ENCODE data around the gene LYRM1.

The LYRM1 gene

DNA sequence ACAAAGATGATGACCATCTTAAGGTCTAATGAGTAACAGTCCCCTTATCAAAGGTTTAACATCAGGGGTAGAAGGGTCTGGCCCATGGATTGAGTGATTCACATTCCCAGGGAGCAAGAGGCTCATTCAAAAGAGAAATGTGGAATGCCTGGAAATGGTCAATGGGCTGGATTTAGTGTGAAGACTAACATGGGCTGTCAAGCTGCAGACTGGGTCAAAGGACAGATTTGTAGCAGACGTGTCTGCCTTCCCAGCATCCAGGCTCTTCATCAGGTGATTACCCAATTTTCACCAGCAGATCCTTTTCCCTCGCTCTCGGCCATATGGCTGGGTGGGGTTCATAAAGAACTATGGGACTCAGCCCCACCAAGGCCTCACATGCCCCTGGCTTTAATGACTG is 27.2 kb upstream of the LYRM1 start:
- no peak for DNase-seq

DNA sequence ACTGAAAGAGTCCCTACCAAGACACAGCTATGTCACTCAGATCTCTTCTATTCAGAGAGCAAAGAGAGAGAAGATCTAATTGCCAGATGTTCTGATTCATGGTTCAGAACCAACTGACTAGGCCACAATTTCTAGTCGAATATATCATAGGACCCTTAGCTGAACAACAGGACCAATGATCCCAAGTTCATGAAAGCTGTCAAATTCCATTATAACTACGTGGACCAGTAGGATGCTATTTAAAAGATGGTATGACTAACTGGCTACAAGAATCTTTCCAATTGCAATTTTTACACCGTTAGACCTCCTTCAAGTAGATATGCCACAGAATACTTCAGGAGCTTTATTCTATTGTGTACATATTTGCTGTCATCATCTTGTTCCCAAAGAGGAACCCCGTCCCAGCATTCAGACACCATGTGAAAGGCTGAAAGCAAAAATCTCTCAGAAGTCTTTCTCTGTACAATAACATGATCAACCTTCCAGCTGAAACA is 26.4 kb upstream of the LYRM1 start:
- DNase-seq, result no peak

DNA sequence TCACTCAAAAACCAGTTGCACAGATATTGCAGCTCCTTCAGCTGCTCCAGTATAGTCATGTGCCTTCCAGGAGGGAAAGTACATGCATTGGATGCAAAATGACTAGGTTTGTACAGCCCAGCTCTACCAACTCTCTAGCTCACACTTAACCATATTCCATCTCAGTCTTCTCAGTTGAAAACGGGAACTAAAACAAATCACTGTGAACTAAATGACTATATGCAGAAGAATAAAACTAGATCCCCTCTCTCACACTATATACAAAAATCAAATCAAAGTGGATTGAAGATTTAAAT is 25.3 kb upstream of the LYRM1 start:
- DNase-seq, result no peak

DNA sequence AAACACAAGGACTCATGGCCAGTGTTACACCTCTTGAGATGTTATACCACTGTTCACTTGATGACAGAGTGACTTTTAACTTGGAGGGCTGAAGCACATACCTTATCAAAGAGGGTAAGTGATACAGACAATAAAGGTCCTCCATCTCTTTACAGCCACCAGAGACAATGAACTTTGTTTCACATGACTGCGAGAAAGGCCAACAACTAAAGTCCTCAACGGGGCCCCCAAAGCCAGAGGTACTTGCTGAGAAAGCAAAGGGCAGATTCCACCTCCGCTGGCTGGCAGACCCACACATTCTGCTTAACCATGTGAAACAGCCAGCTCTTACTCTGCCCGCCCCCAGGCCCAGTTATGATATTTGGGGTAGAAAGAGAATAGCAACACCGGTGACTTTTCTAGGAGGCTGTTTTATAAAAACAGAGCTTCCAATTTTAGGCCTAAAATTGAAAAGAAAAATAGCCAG is 21.9 kb upstream of the LYRM1 start:
- no peak for DNase-seq

DNA sequence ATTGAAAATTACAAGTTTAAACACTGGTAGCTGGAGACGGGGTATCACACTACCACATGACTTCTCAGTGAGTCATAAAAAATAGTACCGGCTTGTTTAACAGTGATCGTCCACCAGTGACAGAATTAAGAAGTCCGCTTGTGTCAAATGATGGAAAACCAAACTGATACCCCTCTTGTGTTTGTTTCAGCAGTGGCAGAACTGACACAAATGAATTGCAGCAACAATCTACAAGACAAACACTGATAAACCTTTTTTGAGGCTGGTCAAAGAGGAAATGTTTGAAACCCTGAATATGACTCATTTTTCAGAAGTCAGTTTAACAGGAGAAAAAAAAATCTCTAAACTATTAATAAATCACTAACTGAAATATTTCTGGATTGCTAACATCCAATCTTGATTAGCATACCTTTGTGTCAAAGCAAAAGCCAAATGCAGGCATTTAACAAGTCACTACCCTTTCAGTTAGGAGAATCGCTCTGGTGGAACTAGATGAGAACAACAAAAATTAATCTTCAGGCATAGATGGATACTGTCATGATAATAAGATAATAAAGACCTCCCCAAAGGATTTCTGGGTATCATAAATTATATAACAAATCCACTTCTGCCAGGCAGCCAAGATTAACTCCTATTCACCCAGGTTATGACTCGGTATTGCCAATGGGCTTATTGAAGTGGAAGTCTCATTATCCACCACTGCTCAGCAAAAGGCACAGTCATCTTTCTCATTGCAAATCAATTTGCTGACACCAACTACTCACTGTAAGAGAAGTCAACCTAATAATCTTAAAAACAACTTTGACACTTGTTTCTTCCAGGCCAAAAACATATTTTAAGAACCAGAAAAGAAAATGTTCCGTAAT is 21.2 kb upstream of the LYRM1 start:
- DNase-seq, result no peak

DNA sequence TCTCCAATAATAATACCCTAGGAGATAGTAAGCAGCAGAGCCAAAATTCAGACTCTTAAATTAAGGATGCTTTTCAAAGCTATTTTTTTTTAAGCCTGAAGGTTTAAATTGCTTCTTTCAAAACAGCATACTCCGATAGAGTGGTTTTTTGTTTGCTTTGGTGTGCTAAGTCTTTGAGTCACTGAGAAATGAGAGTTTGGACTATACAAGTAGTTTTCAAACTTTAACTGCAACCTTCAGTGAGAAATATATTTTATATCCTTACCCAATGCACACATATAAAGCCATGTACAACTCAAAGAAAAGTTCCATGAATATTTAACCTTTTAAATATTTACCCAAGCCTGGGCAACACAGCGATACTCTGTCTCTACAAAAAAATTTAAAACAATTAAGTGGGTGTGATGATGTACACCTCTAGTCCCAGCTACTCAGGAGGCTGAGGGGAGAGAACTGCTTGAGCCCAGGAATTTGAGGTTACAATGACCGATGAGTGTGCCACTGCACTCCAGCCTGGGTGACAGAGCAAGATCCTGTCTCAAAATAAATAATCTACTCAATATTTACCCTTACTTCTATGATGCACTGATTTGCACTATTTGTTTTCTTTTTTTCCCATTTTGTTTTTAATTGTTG is 19.6 kb upstream of the LYRM1 start:
- no peak for DNase-seq

DNA sequence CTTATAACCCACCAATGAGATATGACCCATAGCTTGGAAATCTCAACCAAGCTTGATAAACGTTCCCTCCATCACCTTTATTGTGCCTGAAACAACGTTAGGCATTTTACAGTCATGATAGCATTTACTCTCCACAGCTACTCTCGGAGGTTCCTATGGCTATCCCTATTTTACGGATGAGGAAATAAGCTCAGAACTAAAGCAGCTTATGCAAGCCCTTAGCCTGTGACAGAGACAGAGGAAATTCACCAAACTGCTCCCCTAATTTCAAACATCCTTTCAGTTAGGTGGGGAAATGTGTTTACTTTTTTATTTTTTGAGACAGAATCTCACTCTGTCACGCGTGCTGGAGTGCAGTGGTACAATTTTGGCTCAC is 19.1 kb upstream of the LYRM1 start:
- DNase-seq, result no peak

DNA sequence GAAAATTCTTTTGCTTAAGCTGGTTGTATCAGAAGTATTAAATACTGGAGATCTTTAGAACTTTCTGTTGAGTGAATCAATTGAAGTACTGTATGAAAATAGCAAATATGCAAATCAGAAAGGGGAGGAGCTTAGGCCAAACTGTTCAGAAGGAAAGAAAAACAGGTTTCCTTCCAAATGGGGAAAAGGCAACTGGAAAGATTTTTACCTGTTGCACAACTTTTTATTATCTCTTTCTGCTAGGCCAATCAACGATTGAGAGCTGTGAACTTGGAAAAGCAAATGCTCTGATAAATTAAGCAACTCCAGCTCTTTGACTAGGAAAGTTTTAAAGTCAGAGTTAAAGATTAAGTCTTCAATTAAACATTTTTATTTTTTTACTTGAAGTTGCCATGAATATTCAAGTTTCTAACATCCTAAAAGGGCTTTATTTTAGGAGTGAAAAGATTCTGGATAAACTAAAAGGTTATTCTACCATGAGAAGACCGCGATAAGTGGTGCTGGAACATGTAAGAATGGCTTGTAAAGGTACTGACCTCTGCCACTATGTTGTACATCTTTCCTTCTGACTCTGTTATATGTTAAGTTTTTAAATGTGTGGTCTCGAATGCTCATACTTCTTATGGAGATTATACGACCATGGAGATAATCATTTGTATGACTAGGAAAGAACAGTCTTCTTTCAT is 16.9 kb upstream of the LYRM1 start:
- DNase-seq, result no peak

DNA sequence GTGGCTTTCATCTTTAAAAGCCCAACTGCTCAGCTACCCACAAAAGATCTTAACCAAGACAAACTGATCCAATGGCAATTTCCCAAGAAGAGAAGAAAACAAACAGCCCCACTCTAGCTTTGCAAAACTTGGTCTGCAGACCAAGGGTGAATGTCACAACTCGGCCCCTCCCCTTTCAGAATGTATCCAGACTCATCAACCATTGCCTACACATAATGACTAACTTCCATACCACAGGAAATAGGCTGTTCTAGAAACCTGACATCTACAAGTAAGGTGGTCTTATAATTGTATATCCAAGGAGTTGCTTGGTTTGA is 16.4 kb upstream of the LYRM1 start:
- no peak for DNase-seq

DNA sequence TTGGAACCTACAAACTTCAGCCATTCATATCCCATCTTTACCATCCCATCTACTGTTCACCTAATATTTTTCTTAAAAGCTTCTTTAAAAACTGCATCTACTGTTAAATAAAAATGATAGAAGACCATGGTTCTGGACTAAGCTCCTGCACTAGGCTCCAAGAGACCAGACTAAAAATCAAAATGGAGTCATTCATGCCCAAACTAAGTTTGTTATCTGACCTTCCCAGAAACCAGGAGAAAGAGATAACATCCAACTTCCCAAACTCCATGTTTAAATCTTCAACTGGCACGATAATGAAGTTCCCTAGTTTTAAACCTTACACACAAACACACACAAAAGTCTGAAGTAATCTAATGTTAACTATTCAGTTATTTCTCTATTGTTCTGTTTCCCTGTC is 14.3 kb upstream of the LYRM1 start:
- DNase-seq, result no peak

DNA sequence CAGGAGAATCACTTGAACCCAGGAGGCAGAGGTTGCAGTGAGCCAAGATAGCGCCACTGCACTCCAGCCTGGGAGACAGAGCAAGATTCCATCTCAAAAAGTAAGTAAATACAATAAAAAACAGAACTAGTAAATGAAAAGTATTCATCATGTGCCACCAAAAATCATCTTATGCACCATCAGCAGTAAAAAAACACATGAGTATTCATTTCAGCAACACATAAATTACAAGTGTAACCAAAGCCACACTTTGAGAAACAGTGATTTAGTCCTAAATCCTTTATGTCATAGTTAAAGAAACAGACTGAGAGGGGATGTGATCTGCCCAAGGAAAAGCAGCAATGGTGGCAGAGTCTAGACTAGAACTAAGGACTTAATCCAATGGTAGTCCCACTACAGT is 13.4 kb upstream of the LYRM1 start:
- no peak for DNase-seq

DNA sequence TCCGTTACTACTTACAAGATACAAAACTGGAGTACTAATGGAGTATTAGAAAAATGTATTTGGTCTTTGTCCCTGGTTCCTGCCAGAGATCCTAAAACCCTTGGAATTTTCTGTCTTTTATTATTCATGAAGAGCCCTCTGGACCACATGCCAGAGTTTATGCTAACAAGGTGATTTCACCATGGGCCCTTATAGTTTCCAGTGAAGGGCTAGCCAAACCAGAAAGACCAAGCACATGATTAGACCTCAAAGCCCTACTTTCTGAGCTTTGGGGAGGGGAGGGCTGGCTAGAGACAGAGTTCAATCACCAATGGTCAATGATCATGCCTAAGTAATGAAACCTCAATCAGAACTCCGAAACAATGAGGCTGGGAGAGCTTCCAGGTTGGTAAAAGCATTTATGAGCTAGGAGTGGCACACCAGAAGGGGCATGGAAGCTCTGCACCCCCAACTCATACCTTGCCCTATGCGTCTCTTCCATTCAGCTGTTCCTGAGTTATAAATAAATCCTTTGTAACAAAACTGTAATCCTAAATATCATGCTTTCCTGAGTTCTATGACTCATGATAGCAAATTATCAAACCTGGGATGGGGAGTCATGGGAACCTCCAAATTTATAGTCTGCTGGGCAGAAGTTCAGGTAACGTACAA is 10.8 kb upstream of the LYRM1 start:
- DNase-seq, result no peak

DNA sequence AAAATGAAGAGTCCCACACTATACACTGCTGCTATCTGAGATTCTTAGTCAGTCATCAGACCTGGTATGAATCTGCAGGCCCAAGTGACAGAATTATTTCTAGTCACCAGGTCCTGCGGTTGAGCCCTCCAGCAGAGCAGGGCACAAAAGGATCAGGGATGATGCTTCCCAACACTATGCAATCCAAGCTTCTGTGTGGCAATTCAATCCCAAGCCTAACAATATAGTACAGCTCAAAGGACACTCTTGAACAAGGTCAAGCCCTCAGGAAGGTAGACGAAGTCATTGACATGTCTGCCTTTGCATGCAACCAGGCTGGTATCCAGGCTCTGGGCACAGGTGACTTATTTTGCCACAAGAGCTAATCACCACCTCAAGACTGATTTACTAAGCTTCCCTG is 6.2 kb upstream of the LYRM1 start:
- DNase-seq, result no peak

DNA sequence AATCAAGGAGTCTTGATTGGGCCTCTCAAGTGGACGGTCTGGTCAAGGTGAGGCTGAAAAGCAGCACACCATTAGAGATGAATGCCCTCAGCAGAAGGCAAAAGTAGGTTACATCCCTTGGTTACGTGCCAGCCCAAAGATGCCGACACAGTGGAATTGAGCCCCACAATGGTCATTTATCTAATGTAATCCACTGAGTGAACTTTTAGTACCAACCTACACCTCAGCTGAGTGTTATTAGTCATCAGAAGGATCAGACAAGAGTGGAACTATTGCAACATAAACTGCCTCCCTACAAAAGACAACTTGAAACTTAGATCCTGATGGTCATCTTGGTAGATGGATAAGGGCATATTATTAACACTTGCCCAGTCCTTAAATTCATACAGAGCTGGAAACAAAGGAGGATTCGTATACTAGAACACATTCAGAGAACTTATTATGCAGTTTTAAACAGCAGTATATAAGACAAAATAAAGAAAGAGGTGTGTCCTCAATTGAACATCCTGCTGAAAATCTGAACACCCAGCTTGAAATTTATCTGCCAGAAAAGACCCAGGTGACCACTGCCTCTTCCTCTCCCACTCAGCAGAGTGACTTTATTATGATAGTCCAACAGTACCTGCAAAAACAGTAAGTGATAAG is 3.2 kb upstream of the LYRM1 start:
- DNase-seq, result no peak

DNA sequence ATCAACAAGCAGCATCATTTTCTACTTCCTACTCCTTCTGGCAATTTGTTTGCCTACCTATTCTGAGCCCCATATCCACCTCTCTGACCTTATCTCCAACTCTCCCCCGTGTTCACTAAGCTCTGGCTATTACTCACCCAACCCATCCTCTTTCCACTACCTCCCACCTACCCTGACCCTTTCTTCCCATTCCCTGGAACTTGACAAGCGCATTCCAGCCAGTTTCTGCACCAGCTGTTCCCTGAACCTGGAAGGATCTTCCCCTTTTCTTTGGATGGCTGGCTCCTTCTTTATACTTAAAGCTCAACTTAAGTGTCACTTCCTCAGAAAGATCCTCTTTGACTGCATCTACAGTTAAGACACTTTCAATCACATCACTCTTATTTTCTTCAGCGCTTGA is 2.6 kb upstream of the LYRM1 start:
- DNase-seq, result no peak

DNA sequence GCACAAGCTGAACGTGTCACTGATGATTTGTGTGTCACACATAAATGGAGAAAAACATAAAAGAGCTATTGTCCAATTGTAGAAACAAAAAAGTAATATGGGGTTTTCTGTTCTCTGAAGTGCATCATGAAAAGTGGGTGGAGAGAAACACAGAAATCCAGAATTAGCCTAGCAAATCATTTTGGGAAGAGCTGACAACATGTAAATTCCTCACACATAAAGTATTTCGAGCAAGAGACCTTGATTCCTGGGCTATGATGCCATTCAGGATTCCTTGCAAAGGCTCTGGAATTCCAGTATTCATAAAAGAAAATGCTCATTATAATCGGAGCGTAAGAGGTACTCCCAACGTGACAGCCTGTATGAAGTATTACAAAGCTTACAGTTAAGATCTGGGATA is 1.5 kb upstream of the LYRM1 start:
- no peak for DNase-seq

DNA sequence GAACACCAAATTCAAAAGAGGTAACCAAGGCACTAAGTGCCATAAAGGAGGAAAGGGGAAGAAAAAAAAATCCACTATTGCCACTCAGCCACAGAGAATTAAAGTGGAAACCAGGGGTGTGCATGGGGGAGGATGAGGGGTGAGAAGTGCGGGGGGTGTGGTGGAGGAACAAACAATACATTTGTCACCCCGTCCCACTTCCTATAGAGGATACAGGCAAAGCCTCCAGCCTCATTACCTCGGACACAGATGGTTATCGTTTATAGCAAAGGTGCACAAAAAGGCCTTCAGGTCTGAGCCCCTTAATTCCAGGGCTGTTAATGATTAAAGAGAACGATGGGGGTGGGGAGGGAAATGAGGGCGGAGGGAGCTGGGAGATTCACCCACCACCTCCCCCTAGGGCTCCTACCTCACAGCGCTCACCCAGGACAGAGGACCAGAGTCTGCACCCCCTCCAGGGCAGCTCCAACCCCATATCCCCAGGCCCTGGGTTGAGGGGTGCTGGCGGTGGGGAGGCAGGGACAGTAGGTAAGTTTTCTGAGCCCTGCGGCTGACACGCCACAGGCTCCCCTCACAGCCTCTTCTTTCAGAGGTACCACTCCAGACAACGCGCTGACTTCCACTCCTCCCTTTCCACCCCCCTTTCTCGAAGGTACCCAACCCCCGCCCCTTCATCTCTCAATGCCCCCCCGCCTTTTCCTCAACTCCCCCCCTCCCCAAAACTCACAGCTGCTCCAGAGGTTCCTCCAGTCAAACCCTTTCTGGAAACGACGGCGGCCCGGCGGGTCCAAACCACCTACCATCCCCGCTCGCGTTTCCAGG is 883 bp upstream of the LYRM1 start:
- no peak for DNase-seq

DNA sequence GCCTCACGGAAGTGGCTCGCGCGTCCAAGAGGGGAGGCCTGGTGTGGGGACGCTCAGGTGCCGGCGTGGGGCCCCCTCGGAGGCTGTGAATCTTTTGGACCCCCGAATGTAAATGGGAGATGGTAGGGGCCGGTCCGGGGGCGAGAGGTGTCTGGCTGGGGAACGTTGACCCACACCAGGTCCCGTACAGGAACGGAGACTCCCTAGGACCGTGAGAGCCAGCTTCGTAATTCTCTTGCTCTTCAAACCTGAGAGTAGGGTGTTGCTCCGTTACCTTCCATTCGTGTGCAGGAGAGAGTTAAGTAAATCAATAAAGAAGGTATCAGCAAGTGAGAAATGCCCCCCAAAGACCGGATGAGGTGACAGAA is 481 bp downstream of the LYRM1 start:
- DNase-seq, result no peak

DNA sequence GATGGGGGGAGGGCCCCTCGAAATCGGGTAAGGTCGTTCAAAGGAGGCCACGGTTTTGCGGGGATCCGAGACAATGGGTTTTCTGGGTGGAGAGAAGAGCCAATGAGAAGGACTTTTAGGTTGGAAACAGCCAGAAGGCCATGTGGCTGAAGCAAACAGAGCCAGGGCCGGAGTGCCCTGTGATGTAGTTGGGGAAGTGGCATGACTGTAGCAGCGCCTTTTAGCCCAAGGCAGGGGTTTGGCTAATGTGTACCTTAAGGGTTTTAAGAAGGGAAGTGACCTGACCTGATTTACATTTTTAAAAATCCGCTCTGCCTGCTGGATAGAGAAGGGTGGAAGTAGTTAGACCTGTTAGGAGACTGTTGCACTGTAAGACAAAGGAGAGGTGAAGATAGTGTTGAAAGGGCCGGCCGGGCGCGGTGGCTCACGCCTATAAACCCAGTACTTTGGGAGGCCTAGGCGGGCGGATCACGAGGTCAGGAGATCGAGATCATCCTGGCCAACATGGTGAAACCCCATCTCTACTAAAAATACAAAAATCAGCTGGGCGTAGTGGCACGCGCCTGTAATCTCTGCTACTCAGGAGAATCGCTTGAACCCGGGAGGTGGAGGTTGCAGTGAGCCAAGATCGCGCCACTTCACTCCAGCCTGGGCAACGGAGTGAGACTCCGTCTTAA is 1.0 kb downstream of the LYRM1 start:
- peak; percentile 12 for DNase-seq

DNA sequence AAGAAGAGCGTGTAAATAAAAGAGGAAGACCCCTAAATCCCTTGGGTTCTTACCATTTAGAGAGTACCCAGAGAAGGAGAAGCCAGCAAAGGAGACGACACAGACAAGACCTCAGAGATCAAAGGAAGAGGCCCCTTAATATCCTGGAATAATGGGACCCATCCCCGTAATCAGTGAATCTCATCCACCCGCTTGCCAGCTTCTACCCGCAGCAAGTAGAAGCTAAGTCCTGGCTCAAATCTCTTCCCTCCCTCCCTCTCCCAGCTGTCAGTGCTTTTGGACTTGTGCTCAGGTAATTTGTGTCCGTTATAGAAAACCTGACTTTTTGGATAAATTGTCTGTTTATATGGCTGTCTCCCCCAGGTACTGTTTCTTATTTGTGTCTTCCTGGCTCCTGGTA is 1.9 kb downstream of the LYRM1 start:
- no peak for DNase-seq

DNA sequence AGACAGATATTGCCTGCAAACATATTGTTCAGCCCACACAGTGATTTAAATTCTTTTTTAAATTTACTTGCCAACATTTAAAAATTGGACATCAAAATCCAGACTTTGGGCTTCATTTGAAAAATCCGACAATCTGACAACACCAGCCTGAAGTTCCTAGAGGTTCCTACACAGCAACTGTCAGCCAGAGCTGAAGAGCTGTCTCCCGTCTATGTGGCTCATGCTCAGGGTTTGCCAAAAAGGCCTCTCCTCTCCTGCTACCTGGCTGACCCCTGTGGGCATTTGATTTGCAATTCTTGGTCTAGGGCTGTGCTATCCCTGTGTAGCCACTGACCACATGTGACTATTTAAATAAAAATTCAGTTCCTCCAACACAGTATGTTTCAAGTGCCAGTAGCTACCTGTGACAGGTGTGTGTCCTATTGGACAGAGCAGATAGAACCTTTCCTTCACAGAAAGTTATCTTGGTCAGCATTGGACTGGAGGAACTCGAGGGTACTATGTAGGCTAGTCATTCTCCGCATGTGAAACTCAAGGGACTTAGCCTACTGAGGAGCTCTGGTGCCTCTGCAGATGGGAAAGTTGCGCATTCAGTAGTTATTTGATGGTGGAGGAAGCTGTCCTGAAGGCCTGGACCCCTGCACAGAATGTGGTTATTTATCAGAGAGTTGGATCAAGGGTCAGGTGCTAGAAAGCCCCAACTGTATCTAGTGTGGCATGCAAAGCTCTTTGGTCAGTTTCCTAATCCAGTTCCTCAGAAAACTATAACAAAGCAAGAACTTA is 2.7 kb downstream of the LYRM1 start:
- no peak for DNase-seq

All from NCI-H526 treated with DMSO at 0.1 percent for 48 hours (cell line).